HepG2 (cell line): ENCODE data around the gene APH1B. TPM values are rescaled to one million over a fixed set of nuclear protein-coding genes. Genes with fewer than 3 reads are reported as not detected.

Experiments
- ATAC-seq: fragments of 200-7000 bp; cut with Tn5 transposase; 3 replicates; pipeline ENCODE4 v1.9.1; 2020; ENCODE audit warnings: mild to moderate bottlenecking, moderate library complexity
- BruUV-seq: library from RNA; stranded (reverse); fragments of 400-500 nt; replicated peaks from 2 replicates; lab custom pipeline; 2021; lab: Mats Ljungman, UMichigan
- CTCF ChIA-PET: fragments of 300-600 bp; formaldehyde crosslinking; extraction: SDS; loops from one replicate; lab custom pipeline; 2021; ENCODE audit warnings: low total read pairs, inconsistent platforms, low intra/inter-chr PET ratio; lab: Yijun Ruan, JAX
- POLR2A ChIA-PET: fragments of 350-600 bp; sonication (Branson Sonifier 250); formaldehyde crosslinking; loops from one replicate; lab custom pipeline; 2020; ENCODE audit warnings: antibody characterized with exemption, inconsistent platforms; lab: Yijun Ruan, JAX
- DNase-seq: peaks from one replicate; pipeline ENCODE4 v3.0.0-alpha.2; 2015; ENCODE audit warnings: low spot score
- FAIRE-seq: peaks from 3 replicates; lab custom pipeline; 2011; peaks lifted over from hg19 to GRCh38; lab: Jason Lieb, UNC
- H2AFZ ChIP-seq: one replicate; pipeline ENCODE4 v1.6.1; 2011; ENCODE audit warnings: low read length, inconsistent platforms
- H3K27ac ChIP-seq: fragments of 300-600 bp; 3 replicates; pipeline ENCODE4 v1.8.0; 2011; ENCODE audit warnings: mixed run types, mild to moderate bottlenecking, mixed read lengths, low read length, inconsistent platforms; ENCODE audit not compliant: insufficient read depth; ENCODE audit errors: extremely low read length
- H3K27me3 ChIP-seq, 2 experiments: fragments of 200-600 bp in 1 of 2; 2 replicates in 1 of 2; 3 replicates in 1 of 2; pipeline versions ENCODE4 v1.6.0 to v1.8.0; 2011; ENCODE audit warnings: low read length in 2 of 2, mild to moderate bottlenecking in 2 of 2, moderate library complexity in 2 of 2, inconsistent platforms in 1 of 2; ENCODE audit not compliant: insufficient read depth in 2 of 2, control insufficient read depth in 1 of 2
- H3K36me3 ChIP-seq, 2 experiments: fragments of 200-600 bp in 1 of 2; replicated peaks in 1 of 2; 2 replicates in 1 of 2; 3 replicates in 1 of 2; pipeline versions ENCODE4 v1.5.1 to v1.8.0; 2011; ENCODE audit warnings: low read length in 2 of 2, inconsistent platforms in 1 of 2; ENCODE audit not compliant: insufficient read depth in 2 of 2, control insufficient read depth in 1 of 2
- H3K4me1 ChIP-seq: 2 replicates; pipeline ENCODE4 v1.5.1; 2012; ENCODE audit warnings: low read length, inconsistent platforms; ENCODE audit not compliant: insufficient read depth
- H3K4me2 ChIP-seq: 2 replicates; pipeline ENCODE4 v1.6.0; 2011; ENCODE audit warnings: low read depth, low read length, inconsistent platforms
- H3K4me3 ChIP-seq, 3 experiments: fragments of 200-600 bp in 1 of 3; sonication (generic), shearing (Covaris generic) in 1 of 3; replicated peaks in 1 of 3; 2 replicates each; pipeline ENCODE4 v1.5.1; 2011 to 2016; ENCODE audit warnings: low read length in 3 of 3, inconsistent platforms in 2 of 3, low read depth in 2 of 3, mild to moderate bottlenecking in 2 of 3, control low read depth in 1 of 3, mixed read lengths in 1 of 3; ENCODE audit not compliant: insufficient read depth in 1 of 3
- H3K79me2 ChIP-seq: one replicate; pipeline ENCODE4 v1.6.1; 2011; ENCODE audit warnings: low read length, inconsistent platforms; ENCODE audit not compliant: insufficient read depth
- H3K9ac ChIP-seq: 2 replicates; pipeline ENCODE4 v1.6.0; 2011; ENCODE audit warnings: mild to moderate bottlenecking, low read depth, low read length, inconsistent platforms; ENCODE audit not compliant: insufficient read depth
- H3K9me3 ChIP-seq: 2 replicates; pipeline ENCODE4 v1.5.1; 2012; ENCODE audit warnings: mild to moderate bottlenecking, low read length
- H4K20me1 ChIP-seq: 2 replicates; pipeline ENCODE4 v1.6.0; 2011; ENCODE audit warnings: inconsistent platforms, mild to moderate bottlenecking, low read length, moderate library complexity; ENCODE audit not compliant: insufficient read depth
- CENPX ChIP-seq: sonication (generic); formaldehyde crosslinking; IDR thresholded peaks from 2 replicates; pipeline ENCODE4 v1.9.0; 2021; ENCODE audit warnings: mild to moderate bottlenecking, missing genetic modification reagents, moderate library complexity
- FOXP4 ChIP-seq: sonication (generic); formaldehyde crosslinking; IDR thresholded peaks from 2 replicates; pipeline ENCODE4 v1.4.0; 2020; ENCODE audit warnings: missing genetic modification reagents
- HCFC1 ChIP-seq: fragments of 150-350 bp; IDR thresholded peaks from 2 replicates; pipeline ENCODE4 v1.6.1; 2014; ENCODE audit warnings: low read depth, low read length
- HDAC6 ChIP-seq: fragments of 200-600 bp; sonication (generic); IDR thresholded peaks from 2 replicates; pipeline ENCODE4 v1.7.0; 2017; ENCODE audit warnings: mild to moderate bottlenecking, antibody characterized with exemption, low read length, low read depth
- HMGXB4 ChIP-seq, 2 experiments: sonication (generic) in 1 of 2; formaldehyde crosslinking in 1 of 2; IDR thresholded peaks; 2 replicates each; pipeline versions ENCODE4 v1.4.0 to v1.6.1; 2018 to 2020; ENCODE audit warnings: missing genetic modification reagents in 2 of 2, borderline replicate concordance in 1 of 2, low read depth in 1 of 2, mild to moderate bottlenecking in 1 of 2, missing biosample characterization in 1 of 2
- MXI1 ChIP-seq: IDR thresholded peaks from 3 replicates; pipeline ENCODE4 v1.6.1; 2012; ENCODE audit warnings: low read depth, low read length, inconsistent platforms, borderline replicate concordance
- TFDP1 ChIP-seq: IDR thresholded peaks from 2 replicates; pipeline ENCODE4 v1.6.1; 2016; ENCODE audit warnings: missing compliant biosample characterization, missing genetic modification reagents, borderline replicate concordance
- ZNF180 ChIP-seq: sonication (generic); formaldehyde crosslinking; IDR thresholded peaks from 2 replicates; pipeline ENCODE4 v1.4.0; 2020; ENCODE audit warnings: low read depth, missing genetic modification reagents, borderline replicate concordance
- ZNF503 ChIP-seq: sonication (generic); formaldehyde crosslinking; IDR thresholded peaks from 2 replicates; pipeline ENCODE4 v1.4.0; 2020; ENCODE audit warnings: missing genetic modification reagents
- ZNF607 ChIP-seq: sonication (generic); formaldehyde crosslinking; IDR thresholded peaks from 2 replicates; pipeline ENCODE4 v1.5.1; 2020; ENCODE audit warnings: missing genetic modification reagents, mild to moderate bottlenecking, borderline replicate concordance
- WGBS: methylation state at CpG from one replicate; pipeline ENCODE4 v1.1.6; 2017; ENCODE audit warnings: low lambda C conversion rate; 5-methylcytosine and 5-hydroxymethylcytosine counted together
- in situ Hi-C: cut with HindIII; loops from 2 replicates; pipeline ENCODE4 v1.10.0; 2017; ENCODE audit warnings: low pct_unique_long_range_greater_than_20kb; ENCODE audit not compliant: extremely low pct_ligation_motif_present
- intact Hi-C: fragments of 100-400 bp; cut with micrococcal nuclease; formaldehyde crosslinking; loops from one replicate; pipeline ENCODE4 v1.10.0; 2022; ENCODE audit not compliant: unreplicated experiment
- polyA plus RNA-seq, 8 experiments: library from polyadenylated mRNA; depleted of rRNA in 3 of 8; stranded (reverse) in 7 of 8; unstranded in 1 of 8; fragments of >200 nt; fragmentation: Illumina TruSeq in 4 of 8; extraction: Trizol in 4 of 8; gene quantifications; 2 replicates each; pipeline versions ENCODE4 v1.2.1 to v1.2.3, GENCODE V29; 2011 to 2016; ENCODE audit warnings: low read depth in 4 of 8, missing spikeins in 1 of 8, mixed read lengths in 1 of 8; ENCODE audit not compliant: insufficient read depth in 1 of 8
- total RNA-seq, 5 experiments: library from RNA; depleted of rRNA; stranded (reverse); fragments of >200 nt; fragmentation: Illumina TruSeq; extraction: Trizol; gene quantifications; 2 replicates each; pipeline ENCODE4 v1.2.3, GENCODE V29; 2016; ENCODE audit warnings: low read depth in 1 of 5

The APH1B gene
- total and polyA plus RNA-seq, 2 of the 13 experiments (the other 11 are each of a cell fraction or from before 2014, with no cell fraction given), result 0.45 to 1.00 TPM

GRCh38 chr15:63251701-63252100 is 25.7 kb upstream of the APH1B start (continued):
- no peak for TF ChIP-seq FOXP4
- TF ChIP-seq CENPX (CRISPR knock-in tag), result no peak
- TF ChIP-seq HMGXB4 (CRISPR knock-in tag; IDR thresholded peaks at IDR 0.05; ENCODE audit: borderline replicate concordance in 1 of 2, low read depth in 1 of 2), result no peak
- no peak for TF ChIP-seq ZNF503 (CRISPR knock-in tag)
- no peak for TF ChIP-seq HCFC1

GRCh38 chr15:63252292-63252691 is 25.1 kb upstream of the APH1B start:
- Histone ChIP-seq H3K27me3 (no peaks in the 10 kb centered on the region), H4K20me1 (no peaks in the 10 kb centered on the region), H3K9ac (no peak overlapping the region), H3K4me3 (no peak overlapping the region), H3K36me3 (peaks cover 0 to 2% of the 10 kb centered on the region in 2 experiments; a peak in 1 of 5 replicates), H3K79me2 (no peaks in the 10 kb centered on the region), H3K9me3 (no peaks in the 10 kb centered on the region), H2AFZ (no peak overlapping the region), H3K4me1 (peaks cover 10% of the 10 kb centered on the region), H3K27ac (no peak overlapping the region), H3K4me2 (no peak overlapping the region)
- CTCF ChIA-PET, result no interaction called here
- TF ChIP-seq ZNF180 (CRISPR knock-in tag) (no peak), TFDP1 (CRISPR knock-in tag) (no peak), MXI1 (no peak), HDAC6 (no peak), ZNF607 (CRISPR knock-in tag) (no peak)
- FAIRE-seq, result no peak
- POLR2A ChIA-PET, result no interaction called here
- intact Hi-C loops, result no loop called here
- ATAC-seq, result no peak
- in situ Hi-C loops, result no loop called here
- DNase-seq, result no peak
- WGBS, result 98% methylated on average over 2 of the region's 2 CpGs
- BruUV-seq, result no TSS peak
